Thoracic aorta (tissue), 2 donors: Measurements from ENCODE around the gene ABCG2. TPM values are rescaled to one million over a fixed set of nuclear protein-coding genes. Genes with fewer than 3 reads are reported as not detected.
"Not testable (repeated sequence)": the region's sequence is repeated elsewhere in the genome, so short reads cannot be mapped to it uniquely, and the experiment has no call there.

Experiments used
- ATAC-seq: fragments of 150-250 bp; one replicate; pipeline ENCODE4 v1.8.0; 2017; ENCODE audit warnings: low read depth; ENCODE audit not compliant: insufficient number of reproducible peaks, low FRiP score
- DNase-seq: peaks from one replicate; pipeline ENCODE4 v3.0.0-alpha.2; 2020; ENCODE audit warnings: low spot score
- H3K27ac ChIP-seq, 2 donors: fragments of 200-600 bp; sonication (generic); 1 replicate in 1 of 2; 2 replicates in 1 of 2; pipeline ENCODE4 v1.5.1; 2016; ENCODE audit warnings: mild to moderate bottlenecking in 2 of 2, moderate library complexity in 2 of 2
- H3K27me3 ChIP-seq: fragments of 200-600 bp; sonication (generic); replicated peaks from 2 replicates; pipeline ENCODE4 v1.6.0; 2016; ENCODE audit warnings: mild to moderate bottlenecking; ENCODE audit not compliant: insufficient read depth
- H3K36me3 ChIP-seq: fragments of 200-600 bp; sonication (generic); one replicate; pipeline ENCODE4 v1.5.1; 2016
- H3K4me1 ChIP-seq, 2 donors: fragments of 200-600 bp; sonication (generic); 1 replicate in 1 of 2; 2 replicates in 1 of 2; pipeline versions ENCODE4 v1.5.1 to v1.6.0; 2016; ENCODE audit warnings: low read depth in 2 of 2, mild to moderate bottlenecking in 1 of 2; ENCODE audit not compliant: control insufficient read depth in 1 of 2
- H3K4me3 ChIP-seq: fragments of 200-600 bp; sonication (generic); 2 replicates; pipeline ENCODE4 v1.5.1; 2016; ENCODE audit warnings: mild to moderate bottlenecking
- H3K9me3 ChIP-seq: fragments of 200-600 bp; sonication (generic); 2 replicates; pipeline ENCODE4 v1.5.1; 2016
- CTCF ChIP-seq: fragments of 200-600 bp; sonication (generic); IDR thresholded peaks from one replicate; pipeline ENCODE4 v1.5.1; 2019; ENCODE audit warnings: antibody characterized with exemption
- total RNA-seq, 2 donors: library from RNA; depleted of rRNA; stranded (reverse); fragments of >200 nt; gene quantifications; one replicate each; pipeline versions ENCODE4 v1.1.0 to v1.2.3, GENCODE V29; 2016

The ABCG2 gene
- total RNA-seq, 2 donors from 2014 or later: 2.4 to 7.3 TPM

GRCh38 chr4:88135356-88135663 lies 23.1 kb downstream of the ABCG2 start:
- no peak overlapping the region for H3K27ac ChIP-seq
- TF ChIP-seq CTCF: no peak
- no peaks in the 10 kb centered on the region for H3K9me3 ChIP-seq
- ATAC-seq: no peak
- DNase-seq: no peak
- no peaks in the 10 kb centered on the region for H3K27me3 ChIP-seq
- no peak overlapping the region for H3K4me3 ChIP-seq
- no peaks in the 10 kb centered on the region for H3K4me1 ChIP-seq
- H3K36me3 ChIP-seq: no peaks in the 10 kb centered on the region

GRCh38 chr4:88134536-88135355 lies 23.7 kb downstream of the ABCG2 start:
- H3K36me3 ChIP-seq: no peaks in the 10 kb centered on the region
- TF ChIP-seq CTCF: no peak
- no peaks in the 10 kb centered on the region for H3K9me3 ChIP-seq
- no peaks in the 10 kb centered on the region for H3K27me3 ChIP-seq
- no peaks in the 10 kb centered on the region for H3K4me1 ChIP-seq
- H3K27ac ChIP-seq: no peak overlapping the region
- no peak overlapping the region for H3K4me3 ChIP-seq
- no peak for ATAC-seq
- no peak for DNase-seq

- H3K27me3 ChIP-seq: no peaks in the 10 kb centered on the region
- H3K27ac ChIP-seq: no peak overlapping the region
- no peak overlapping the region for H3K4me3 ChIP-seq
- DNase-seq: no peak
- no peak for ATAC-seq
- no peaks in the 10 kb centered on the region for H3K36me3 ChIP-seq
- no peaks in the 10 kb centered on the region for H3K9me3 ChIP-seq
- no peak for TF ChIP-seq CTCF
- no peaks in the 10 kb centered on the region for H3K4me1 ChIP-seq
Observed at GRCh38 chr4:88134111-88134510, 24.3 kb downstream of the ABCG2 start.

- no peaks in the 10 kb centered on the region for H3K4me1 ChIP-seq
- ATAC-seq (no peak), DNase-seq (no peak)
- TF ChIP-seq CTCF: no peak
- H3K9me3 ChIP-seq: no peaks in the 10 kb centered on the region
- H3K27ac ChIP-seq: no peak overlapping the region
- no peak overlapping the region for H3K4me3 ChIP-seq
- H3K36me3 ChIP-seq: no peaks in the 10 kb centered on the region
- no peaks in the 10 kb centered on the region for H3K27me3 ChIP-seq
Observed at GRCh38 chr4:88130544-88131305, 27.7 kb downstream of the ABCG2 start.

GRCh38 chr4:88130003-88130402 lies 28.4 kb downstream of the ABCG2 start:
- H3K9me3 ChIP-seq: no peaks in the 10 kb centered on the region
- no peaks in the 10 kb centered on the region for H3K36me3 ChIP-seq
- H3K27me3 ChIP-seq: no peaks in the 10 kb centered on the region
- H3K4me3 ChIP-seq: no peak overlapping the region
- no peaks in the 10 kb centered on the region for H3K4me1 ChIP-seq
- no peak overlapping the region for H3K27ac ChIP-seq
- no peak for TF ChIP-seq CTCF
- ATAC-seq (no peak), DNase-seq (no peak)

GRCh38 chr4:88122260-88122659 lies 36.2 kb downstream of the ABCG2 start:
- not testable (repeated sequence) for H3K36me3 ChIP-seq

More at GRCh38 chr4:88122260-88122659, 36.2 kb downstream of the ABCG2 start:
- not testable (repeated sequence) for H3K27ac ChIP-seq, H3K4me1 ChIP-seq, ATAC-seq, H3K27me3 ChIP-seq, H3K4me3 ChIP-seq, DNase-seq
- peaks cover 13% of the 10 kb centered on the region for H3K9me3 ChIP-seq
